Muscle of leg (tissue), 11 donors: ENCODE results near the gene ZNF558. TPM values are rescaled to one million over a fixed set of nuclear protein-coding genes. Genes with fewer than 3 reads are reported as not detected.
"Not testable (repeated sequence)": the region's sequence is repeated elsewhere in the genome, so short reads cannot be mapped to it uniquely, and the experiment has no call there.

Source experiments
- DNase-seq: peaks from one replicate; pipeline ENCODE4 v3.0.0; 2013
- H3K27ac ChIP-seq: one replicate; pipeline ENCODE4 v1.5.1; 2013; ENCODE audit warnings: mild to moderate bottlenecking, low read length, control low read depth
- H3K27me3 ChIP-seq: one replicate; pipeline ENCODE4 v1.6.1; 2013; ENCODE audit warnings: low read length; ENCODE audit not compliant: control insufficient read depth, insufficient read depth
- H3K36me3 ChIP-seq: one replicate; pipeline ENCODE4 v1.6.1; 2013; ENCODE audit warnings: low read length; ENCODE audit not compliant: control insufficient read depth, insufficient read depth
- H3K4me1 ChIP-seq: one replicate; pipeline ENCODE4 v1.6.1; 2013; ENCODE audit warnings: low read length; ENCODE audit not compliant: control insufficient read depth, insufficient read depth
- H3K4me3 ChIP-seq: one replicate; pipeline ENCODE4 v1.5.1; 2013; ENCODE audit warnings: low read length, control low read depth
- H3K9me3 ChIP-seq: replicated peaks from 2 replicates; pipeline ENCODE4 v1.6.1; 2013; ENCODE audit warnings: low read depth, low read length; ENCODE audit not compliant: control insufficient read depth
- WGBS: methylation state at CpG from one replicate; pipeline ENCODE4 v1.1.5; 2013; ENCODE audit warnings: missing lambda C conversion rate; ENCODE audit not compliant: insufficient coverage; 5-methylcytosine and 5-hydroxymethylcytosine counted together
- polyA plus RNA-seq, 8 donors: library from polyadenylated mRNA; unstranded; fragments of 120-200 nt; gene quantifications; one replicate each; pipeline versions ENCODE4 v1.2.1 to v1.2.3, GENCODE V29; 2013; ENCODE audit warnings: inconsistent platforms in 1 of 8, low replicate concordance in 1 of 8; ENCODE audit not compliant: insufficient read length in 8 of 8, insufficient read depth in 1 of 8
- total RNA-seq: library from RNA; stranded (reverse); fragments of 120-200 nt; gene quantifications from one replicate; pipeline ENCODE4 v1.2.4, GENCODE V29; 2013

ZNF558 gene
- total and polyA plus RNA-seq, 9 donors, result 16.1 to 25.8 (median 20.8) TPM

DNA sequence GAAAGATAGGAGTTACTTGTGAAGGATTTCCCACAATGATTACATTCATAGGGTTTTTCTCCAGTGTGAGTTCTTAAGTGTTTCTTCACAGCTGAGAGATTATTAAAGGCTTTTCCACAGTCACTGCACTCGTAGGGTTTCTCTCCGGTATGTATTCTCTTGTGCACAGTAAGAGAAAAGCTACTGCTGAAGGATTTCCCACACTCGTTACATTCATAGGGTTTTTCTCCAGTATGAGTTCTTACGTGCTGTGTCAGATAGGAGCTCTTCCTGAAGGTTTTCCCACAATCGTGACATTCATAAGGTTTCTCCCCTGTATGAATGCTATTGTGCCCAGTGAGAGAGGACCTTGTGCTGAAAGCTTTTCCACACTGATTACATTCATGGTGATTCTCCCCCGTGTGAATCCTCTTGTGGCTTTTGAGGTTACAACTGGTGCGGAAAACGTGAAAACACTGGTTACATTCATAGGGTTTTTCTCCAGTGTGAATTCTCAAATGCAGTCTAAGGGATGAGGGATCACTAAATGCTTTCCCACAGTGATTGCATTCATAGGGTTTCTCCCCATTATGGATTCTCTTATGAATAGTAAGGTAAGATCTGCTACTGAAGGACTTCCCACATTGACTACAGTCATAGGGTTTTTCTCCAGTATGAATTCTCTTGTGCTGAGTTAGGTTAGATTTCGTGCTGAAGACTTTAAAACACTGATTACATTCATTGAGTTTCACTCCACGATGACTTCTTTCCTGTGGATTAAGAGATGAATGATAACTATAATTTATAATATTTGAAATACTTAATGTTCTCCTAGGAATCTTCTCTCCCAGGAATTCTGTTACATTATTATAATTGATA, 20.6 kb downstream of the ZNF558 start:
- Histone ChIP-seq H3K36me3 (peaks cover 69% of the 10 kb centered on the region), H3K4me1 (no peaks in the 10 kb centered on the region), H3K9me3 (peaks cover 79% of the 10 kb centered on the region), H3K27me3 (no peaks in the 10 kb centered on the region), H3K27ac (no peak overlapping the region), H3K4me3 (no peak overlapping the region)
- DNase-seq, result no peak
- WGBS, result 100% methylated on average over 2 of the region's 10 CpGs

DNA sequence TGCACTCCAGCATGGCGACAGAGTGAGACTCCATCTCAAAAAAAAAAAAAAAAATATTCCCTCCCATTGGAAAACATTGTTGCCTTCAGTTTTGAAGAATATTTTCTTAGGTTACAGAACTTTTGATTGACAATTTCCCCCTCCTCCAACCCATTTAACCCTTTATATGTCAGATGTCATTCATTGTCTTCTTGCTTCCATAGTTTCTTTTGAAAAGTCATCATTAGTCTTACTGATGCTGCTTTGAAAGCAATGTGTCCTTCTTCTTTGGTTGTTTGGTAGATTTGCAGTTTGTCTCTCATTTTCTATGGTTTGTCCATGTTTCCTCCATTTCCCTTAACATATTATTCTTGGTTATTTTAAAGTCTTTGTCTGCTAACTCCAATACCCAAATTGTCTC, 25.4 kb downstream of the ZNF558 start:
- WGBS, result no CpG with 5 or more reads among the region's 1 CpG
- no peaks in the 10 kb centered on the region for H3K27me3 ChIP-seq
- H3K27ac ChIP-seq, result no peak overlapping the region
- H3K36me3 ChIP-seq, result peaks cover 38% of the 10 kb centered on the region
- peaks cover 64% of the 10 kb centered on the region for H3K9me3 ChIP-seq
- no peak for DNase-seq
- no peak overlapping the region for H3K4me3 ChIP-seq
- no peaks in the 10 kb centered on the region for H3K4me1 ChIP-seq

DNA sequence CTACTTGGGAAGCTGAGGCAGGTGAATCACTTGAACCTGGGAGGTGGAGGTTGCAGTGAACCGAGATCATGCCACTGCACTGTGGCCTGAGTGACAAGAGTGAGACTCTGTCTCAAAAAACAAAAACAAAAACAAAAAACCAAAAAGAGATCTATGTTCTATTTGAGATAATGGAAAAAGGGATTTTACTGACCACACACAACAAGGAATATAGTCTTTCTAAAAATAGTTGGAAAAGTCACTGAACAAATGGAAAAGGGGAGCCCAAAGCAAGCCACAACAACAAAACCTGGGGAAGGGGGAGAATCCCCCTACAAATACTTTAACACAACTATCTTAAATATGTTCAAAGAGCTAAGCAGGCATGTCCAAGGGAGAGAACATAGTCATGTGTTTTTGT, 37.3 kb downstream of the ZNF558 start:
- no peaks in the 10 kb centered on the region for H3K36me3 ChIP-seq
- no peaks in the 10 kb centered on the region for H3K27me3 ChIP-seq
- H3K4me1 ChIP-seq, result no peaks in the 10 kb centered on the region
- no peak overlapping the region for H3K4me3 ChIP-seq
- DNase-seq, result no peak
- H3K9me3 ChIP-seq, result peaks cover 19% of the 10 kb centered on the region
- H3K27ac ChIP-seq, result no peak overlapping the region
- no CpG with 5 or more reads among the region's 1 CpG for WGBS

DNA sequence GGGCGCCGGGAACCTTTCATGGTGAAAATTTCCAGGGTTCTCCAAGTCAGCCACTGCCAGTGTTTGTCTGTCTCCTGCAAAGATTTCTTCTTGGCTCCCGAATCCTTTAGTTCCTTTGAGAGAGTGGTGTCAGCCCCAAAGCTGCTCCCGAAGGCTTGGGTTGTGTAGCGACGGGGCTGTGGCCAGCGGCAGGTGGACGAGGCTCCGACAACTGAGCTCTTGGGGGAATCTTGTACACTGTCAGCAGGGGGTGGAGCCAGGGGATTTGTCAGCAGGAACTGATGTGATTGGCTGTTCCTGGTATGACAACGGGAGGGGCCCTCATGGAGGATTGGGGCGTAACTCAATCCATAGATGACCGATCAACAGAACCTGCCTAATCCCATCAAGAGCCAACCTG, 58.5 kb downstream of the ZNF558 start:
- H3K9me3 ChIP-seq, H3K27me3 ChIP-seq: not testable (repeated sequence)
- no CpG with 5 or more reads among the region's 12 CpGs for WGBS

DNA sequence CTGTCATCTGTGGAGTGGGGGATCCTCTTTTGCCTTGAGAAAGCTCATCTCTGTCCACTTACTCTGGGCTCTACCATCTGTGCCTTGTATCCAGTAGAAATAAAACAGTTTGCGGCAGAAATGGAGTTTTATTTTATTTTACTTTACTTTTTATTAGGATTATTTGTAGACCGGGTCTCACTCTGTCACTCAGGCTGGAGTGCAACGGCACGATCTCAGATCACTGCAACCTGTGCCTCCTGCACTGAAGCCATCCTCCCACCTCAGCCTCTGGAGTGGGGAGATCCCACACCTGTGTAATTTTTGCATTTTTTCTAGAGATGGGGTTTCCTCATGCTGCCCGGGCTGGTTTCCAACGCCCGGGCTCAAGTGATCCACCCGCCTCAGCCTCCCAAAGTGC, 62.8 kb downstream of the ZNF558 start:
- H3K4me3 ChIP-seq, DNase-seq, H3K36me3 ChIP-seq: not testable (repeated sequence)

More for the DNA sequence above, 58.5 kb downstream of the ZNF558 start:
- not testable (repeated sequence) for H3K4me3 ChIP-seq, H3K27ac ChIP-seq, H3K36me3 ChIP-seq, H3K4me1 ChIP-seq, DNase-seq

DNA sequence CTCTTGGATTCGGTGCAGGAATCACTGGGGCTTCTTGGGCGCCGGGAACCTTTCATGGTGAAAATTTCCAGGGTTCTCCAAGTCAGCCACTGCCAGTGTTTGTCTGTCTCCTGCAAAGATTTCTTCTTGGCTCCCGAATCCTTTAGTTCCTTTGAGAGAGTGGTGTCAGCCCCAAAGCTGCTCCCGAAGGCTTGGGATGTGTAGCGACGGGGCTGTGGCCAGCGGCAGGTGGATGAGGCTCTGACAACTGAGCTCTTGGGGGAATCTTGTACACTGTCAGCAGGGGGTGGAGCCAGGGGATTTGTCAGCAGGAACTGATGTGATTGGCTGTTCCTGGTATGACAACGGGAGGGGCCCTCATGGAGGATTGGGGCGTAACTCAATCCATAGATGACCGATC, 64.8 kb downstream of the ZNF558 start:
- not testable (repeated sequence) for H3K36me3 ChIP-seq, H3K27me3 ChIP-seq, H3K4me3 ChIP-seq, H3K4me1 ChIP-seq, DNase-seq, H3K27ac ChIP-seq, H3K9me3 ChIP-seq
- WGBS, result no CpG with 5 or more reads among the region's 11 CpGs

More for the DNA sequence above, 62.8 kb downstream of the ZNF558 start:
- not testable (repeated sequence) for H3K9me3 ChIP-seq, H3K27ac ChIP-seq, H3K27me3 ChIP-seq, H3K4me1 ChIP-seq
- no CpG with 5 or more reads among the region's 8 CpGs for WGBS

Other genes starting within 250 kb of the ZNF558 start
- 28.1 TPM for gene ADAMTS10, start 221.6 kb downstream of the ZNF558 start, total RNA-seq
- 10 to 100 TPM; 25.2 to 40.4 (median 33.4) TPM for gene ADAMTS10, start 221.6 kb downstream of the ZNF558 start, polyA plus RNA-seq
- gene NFILZ, start 201.7 kb downstream of the ZNF558 start, total RNA-seq, result not detected
- gene NFILZ, start 201.7 kb downstream of the ZNF558 start, polyA plus RNA-seq, result not detected
- gene ACTL9, start 133.5 kb downstream of the ZNF558 start, total RNA-seq, result not detected
- not detected for gene ACTL9, start 133.5 kb downstream of the ZNF558 start, polyA plus RNA-seq
- not detected for gene OR2Z1, start 110.7 kb downstream of the ZNF558 start, total RNA-seq
- gene OR2Z1, start 110.7 kb downstream of the ZNF558 start, polyA plus RNA-seq, result not detected
- gene MBD3L1, start 73 bp upstream of the ZNF558 start, total RNA-seq, result not detected
- not detected for gene MBD3L1, start 73 bp upstream of the ZNF558 start, polyA plus RNA-seq
- not detected for gene MUC16, start 178.1 kb upstream of the ZNF558 start, total RNA-seq
- under 1 TPM in 4 of 8 donors, not detected in 4; 0.04 to 0.30 (median 0.17) TPM for gene MUC16, start 178.1 kb upstream of the ZNF558 start, polyA plus RNA-seq